ENCODE data around the gene MED16.

Gene MED16

GRCh38 chr19:863315-863620, 29.7 kb downstream of the MED16 start:
- 90% methylated on average over 2 of the region's 7 CpGs for WGBS
- Histone ChIP-seq H3K4ac (ENCODE audit: low read depth in 1 of 2, low read length in 2 of 2) (no peak overlapping the region), H4K8ac (ENCODE audit: low read length) (no peak overlapping the region), H3K14ac (ENCODE audit: low read length in 2 of 2) (no peak overlapping the region), H2BK12ac (ENCODE audit: low read length in 2 of 2) (no peak overlapping the region), H3K36me3 (ENCODE audit: control insufficient read depth in 1 of 2, insufficient read depth in 2 of 2, low read depth in 1 of 2, low read length in 2 of 2) (peaks cover 10 to 11% of the 10 kb centered on the region in 2 experiments), H3K4me1 (ENCODE audit: control insufficient read depth, insufficient read depth, low read depth, low read length) (peaks cover 50% of the 10 kb centered on the region), H3K9ac (ENCODE audit: low read length) (no peak overlapping the region), H3K23ac (ENCODE audit: low read length in 2 of 2) (no peak overlapping the region), H2BK15ac (ENCODE audit: low read depth, poor library complexity, severe bottlenecking) (no peak overlapping the region), H3K18ac (ENCODE audit: low read depth in 1 of 2, low read length in 2 of 2) (no peak overlapping the region), H2BK120ac (ENCODE audit: low read depth, low read length) (no peak overlapping the region), H2AFZ (ENCODE audit: low read depth, low read length) (no peak overlapping the region), H3K4me2 (ENCODE audit: low read length, poor library complexity, severe bottlenecking) (no peak overlapping the region), H3K27ac (ENCODE audit: low read length, poor library complexity, severe bottlenecking) (no peak overlapping the region), H2AK5ac (ENCODE audit: low read length, severe bottlenecking) (no peak overlapping the region), H3K27me3 (ENCODE audit: control insufficient read depth in 1 of 2, insufficient read depth in 1 of 2, low read length in 2 of 2) (no peaks in the 10 kb centered on the region), H2BK5ac (ENCODE audit: low read depth, low read length, poor library complexity, severe bottlenecking) (no peak overlapping the region), H3K79me1 (replicated peaks; ENCODE audit: low read length, poor library complexity, severe bottlenecking) (peaks cover 4% of the 10 kb centered on the region), H3K9me3 (ENCODE audit: control insufficient read depth, low read length) (no peaks in the 10 kb centered on the region), H4K91ac (ENCODE audit: low read length) (no peak overlapping the region), H3K4me3 (ENCODE audit: insufficient read depth in 1 of 2, low read depth in 1 of 2, low read length in 2 of 2) (no peak overlapping the region)
- no peak for DNase-seq

GRCh38 chr19:862581-863314, 30.2 kb downstream of the MED16 start:
- Histone ChIP-seq H4K91ac (ENCODE audit: low read length) (no peak overlapping the region), H3K79me1 (replicated peaks; ENCODE audit: low read length, poor library complexity, severe bottlenecking) (no peaks in the 10 kb centered on the region), H3K14ac (ENCODE audit: low read length in 2 of 2) (no peak overlapping the region), H3K4me1 (ENCODE audit: control insufficient read depth, insufficient read depth, low read depth, low read length) (peaks cover 45% of the 10 kb centered on the region), H3K4me3 (ENCODE audit: insufficient read depth in 1 of 2, low read depth in 1 of 2, low read length in 2 of 2) (no peak overlapping the region), H2BK15ac (ENCODE audit: low read depth, poor library complexity, severe bottlenecking) (no peak overlapping the region), H3K18ac (ENCODE audit: low read depth in 1 of 2, low read length in 2 of 2) (no peak overlapping the region), H3K9ac (ENCODE audit: low read length) (no peak overlapping the region), H3K9me3 (ENCODE audit: control insufficient read depth, low read length) (no peaks in the 10 kb centered on the region), H2AFZ (ENCODE audit: low read depth, low read length) (no peak overlapping the region), H2BK5ac (ENCODE audit: low read depth, low read length, poor library complexity, severe bottlenecking) (no peak overlapping the region), H3K27me3 (ENCODE audit: control insufficient read depth in 1 of 2, insufficient read depth in 1 of 2, low read length in 2 of 2) (no peaks in the 10 kb centered on the region), H3K4me2 (ENCODE audit: low read length, poor library complexity, severe bottlenecking) (no peak overlapping the region), H4K8ac (ENCODE audit: low read length) (peak overlapping the region; percentile 55), H3K23ac (ENCODE audit: low read length in 2 of 2) (no peak overlapping the region), H3K27ac (ENCODE audit: low read length, poor library complexity, severe bottlenecking) (no peak overlapping the region), H2AK5ac (ENCODE audit: low read length, severe bottlenecking) (no peak overlapping the region), H3K36me3 (ENCODE audit: control insufficient read depth in 1 of 2, insufficient read depth in 2 of 2, low read depth in 1 of 2, low read length in 2 of 2) (peaks cover 5 to 6% of the 10 kb centered on the region in 2 experiments), H2BK12ac (ENCODE audit: low read length in 2 of 2) (no peak overlapping the region), H2BK120ac (ENCODE audit: low read depth, low read length) (no peak overlapping the region), H3K4ac (ENCODE audit: low read depth in 1 of 2, low read length in 2 of 2) (no peak overlapping the region)
- peak; percentile 60 for DNase-seq
- 16% methylated on average over 48 of the region's 48 CpGs for WGBS

GRCh38 chr19:861756-862580, 31.0 kb downstream of the MED16 start:
- Histone ChIP-seq H3K4ac (ENCODE audit: low read depth in 1 of 2, low read length in 2 of 2) (no peak overlapping the region), H3K27ac (ENCODE audit: low read length, poor library complexity, severe bottlenecking) (no peak overlapping the region), H2BK15ac (ENCODE audit: low read depth, poor library complexity, severe bottlenecking) (no peak overlapping the region), H2AK5ac (ENCODE audit: low read length, severe bottlenecking) (no peak overlapping the region), H3K36me3 (ENCODE audit: control insufficient read depth in 1 of 2, insufficient read depth in 2 of 2, low read depth in 1 of 2, low read length in 2 of 2) (peaks cover 0 to 3% of the 10 kb centered on the region in 2 experiments), H2BK5ac (ENCODE audit: low read depth, low read length, poor library complexity, severe bottlenecking) (no peak overlapping the region), H2BK120ac (ENCODE audit: low read depth, low read length) (no peak overlapping the region), H3K9me3 (ENCODE audit: control insufficient read depth, low read length) (no peaks in the 10 kb centered on the region), H3K14ac (ENCODE audit: low read length in 2 of 2) (no peak overlapping the region), H3K4me3 (ENCODE audit: insufficient read depth in 1 of 2, low read depth in 1 of 2, low read length in 2 of 2) (no peak overlapping the region), H2AFZ (ENCODE audit: low read depth, low read length) (no peak overlapping the region), H3K18ac (ENCODE audit: low read depth in 1 of 2, low read length in 2 of 2) (no peak overlapping the region), H3K4me2 (ENCODE audit: low read length, poor library complexity, severe bottlenecking) (no peak overlapping the region), H3K9ac (ENCODE audit: low read length) (no peak overlapping the region), H4K8ac (ENCODE audit: low read length) (peak overlapping the region; percentile 19), H3K79me1 (replicated peaks; ENCODE audit: low read length, poor library complexity, severe bottlenecking) (no peaks in the 10 kb centered on the region), H4K91ac (ENCODE audit: low read length) (no peak overlapping the region), H3K23ac (ENCODE audit: low read length in 2 of 2) (peak overlapping the region in 1 of 2 experiments; percentile 17), H2BK12ac (ENCODE audit: low read length in 2 of 2) (peak overlapping the region in 1 of 2 experiments; percentile 58), H3K27me3 (ENCODE audit: control insufficient read depth in 1 of 2, insufficient read depth in 1 of 2, low read length in 2 of 2) (no peaks in the 10 kb centered on the region), H3K4me1 (ENCODE audit: control insufficient read depth, insufficient read depth, low read depth, low read length) (peaks cover 37% of the 10 kb centered on the region)
- DNase-seq, result peak; percentile 39
- WGBS, result 6% methylated on average over 60 of the region's 60 CpGs

- Histone ChIP-seq H2BK12ac (ENCODE audit: low read length in 2 of 2) (peak overlapping the region in 1 of 2 experiments; percentile 58), H3K9ac (ENCODE audit: low read length) (no peak overlapping the region), H4K8ac (ENCODE audit: low read length) (peak overlapping the region; percentile 19), H3K18ac (ENCODE audit: low read depth in 1 of 2, low read length in 2 of 2) (no peak overlapping the region), H3K23ac (ENCODE audit: low read length in 2 of 2) (peak overlapping the region in 1 of 2 experiments; percentile 17), H2AK5ac (ENCODE audit: low read length, severe bottlenecking) (no peak overlapping the region), H2BK120ac (ENCODE audit: low read depth, low read length) (no peak overlapping the region), H3K4me1 (ENCODE audit: control insufficient read depth, insufficient read depth, low read depth, low read length) (peaks cover 33% of the 10 kb centered on the region), H2BK15ac (ENCODE audit: low read depth, poor library complexity, severe bottlenecking) (no peak overlapping the region), H3K27me3 (ENCODE audit: control insufficient read depth in 1 of 2, insufficient read depth in 1 of 2, low read length in 2 of 2) (no peaks in the 10 kb centered on the region), H3K9me3 (ENCODE audit: control insufficient read depth, low read length) (no peaks in the 10 kb centered on the region), H3K4me2 (ENCODE audit: low read length, poor library complexity, severe bottlenecking) (no peak overlapping the region), H3K4me3 (ENCODE audit: insufficient read depth in 1 of 2, low read depth in 1 of 2, low read length in 2 of 2) (no peak overlapping the region), H2BK5ac (ENCODE audit: low read depth, low read length, poor library complexity, severe bottlenecking) (no peak overlapping the region), H3K79me1 (replicated peaks; ENCODE audit: low read length, poor library complexity, severe bottlenecking) (no peaks in the 10 kb centered on the region), H2AFZ (ENCODE audit: low read depth, low read length) (no peak overlapping the region), H3K27ac (ENCODE audit: low read length, poor library complexity, severe bottlenecking) (no peak overlapping the region), H3K36me3 (ENCODE audit: control insufficient read depth in 1 of 2, insufficient read depth in 2 of 2, low read depth in 1 of 2, low read length in 2 of 2) (peaks cover 0 to 3% of the 10 kb centered on the region in 2 experiments), H3K14ac (ENCODE audit: low read length in 2 of 2) (no peak overlapping the region), H4K91ac (ENCODE audit: low read length) (no peak overlapping the region), H3K4ac (ENCODE audit: low read depth in 1 of 2, low read length in 2 of 2) (no peak overlapping the region)
- no peak for DNase-seq
- 42% methylated on average over 25 of the region's 35 CpGs for WGBS
Observed at GRCh38 chr19:861141-861755, 31.7 kb downstream of the MED16 start.

All from mesenchymal stem cell (in vitro differentiated cells and primary cell).